ENCODE results near the gene MAB21L4. TPM values are rescaled to one million over a fixed set of nuclear protein-coding genes. Genes with fewer than 3 reads are reported as not detected.
A peak's percentile ranks its signal among the peaks of the same experiment; 100 is the strongest.

The MAB21L4 gene
- total RNA-seq, 1 experiment from 2014 or later = 69.9 TPM

- Histone ChIP-seq H3K4me3 (ENCODE audit: low read depth, low read length) (no peak overlapping the region), H3K27me3 (replicated peaks; ENCODE audit: control insufficient read depth, insufficient read depth, low read length) (no peaks in the 10 kb centered on the region), H3K9me3 (no peaks in the 10 kb centered on the region), H3K4me1 (peaks cover 35% of the 10 kb centered on the region), H3K36me3 (ENCODE audit: control insufficient read depth, insufficient read depth, low read length) (no peaks in the 10 kb centered on the region)
- DNase-seq = no peak
- Mint-ChIP-seq H3K9me3 (ENCODE audit: unreplicated experiment) (no peaks in the 10 kb centered on the region), H3K27ac (ENCODE audit: unreplicated experiment) (peak overlapping the region; percentile 18), H3K27me3 (ENCODE audit: insufficient read depth, unreplicated experiment) (no peaks in the 10 kb centered on the region), H3K4me1 (ENCODE audit: low read depth, unreplicated experiment) (peaks cover 27% of the 10 kb centered on the region), H3K4me3 (ENCODE audit: unreplicated experiment) (no peak overlapping the region), H3K36me3 (ENCODE audit: insufficient read depth, unreplicated experiment) (peaks cover 15% of the 10 kb centered on the region)
- CTCF ChIA-PET = interaction anchor here (2.5 kb wide), 1 partner anchor 42 kb away, joined by 9 read pairs; no protein-coding TSS in a partner anchor
- TF ChIP-seq CTCF (IDR thresholded peaks at IDR 0.05; ENCODE audit: insufficient read depth in 1 of 2, low read depth in 1 of 2, low read length in 1 of 2, severe bottlenecking in 1 of 2, unreplicated experiment in 1 of 2) = no peak
- BruUV-seq (replicated peaks) = no TSS peak
- intact Hi-C loops (cut with micrococcal nuclease; ENCODE audit: unreplicated experiment) = loop anchor here (10.0 kb wide), 1 partner anchor 85 kb away; no protein-coding TSS in a partner anchor
- POLR2A ChIA-PET = no interaction called here
Observed at GRCh38 chr2:240899468-240899865, 3.5 kb upstream of the MAB21L4 start.

- Mint-ChIP-seq H3K4me3 (ENCODE audit: unreplicated experiment) (no peak overlapping the region), H3K27me3 (ENCODE audit: insufficient read depth, unreplicated experiment) (no peaks in the 10 kb centered on the region), H3K27ac (ENCODE audit: unreplicated experiment) (peak overlapping the region; percentile 18), H3K36me3 (ENCODE audit: insufficient read depth, unreplicated experiment) (peaks cover 15% of the 10 kb centered on the region), H3K4me1 (ENCODE audit: low read depth, unreplicated experiment) (peaks cover 27% of the 10 kb centered on the region), H3K9me3 (ENCODE audit: unreplicated experiment) (no peaks in the 10 kb centered on the region)
- Histone ChIP-seq H3K27me3 (replicated peaks; ENCODE audit: control insufficient read depth, insufficient read depth, low read length) (no peaks in the 10 kb centered on the region), H3K9me3 (no peaks in the 10 kb centered on the region), H3K4me3 (ENCODE audit: low read depth, low read length) (no peak overlapping the region), H3K4me1 (peaks cover 39% of the 10 kb centered on the region), H3K36me3 (ENCODE audit: control insufficient read depth, insufficient read depth, low read length) (no peaks in the 10 kb centered on the region)
- TF ChIP-seq CTCF (IDR thresholded peaks at IDR 0.05; ENCODE audit: insufficient read depth in 1 of 2, low read depth in 1 of 2, low read length in 1 of 2, severe bottlenecking in 1 of 2, unreplicated experiment in 1 of 2) = no peak
- intact Hi-C loops (cut with micrococcal nuclease; ENCODE audit: unreplicated experiment) = loop anchor here (10.0 kb wide), 1 partner anchor 86 kb away; no protein-coding TSS in a partner anchor
- DNase-seq = no peak
- ChIA-PET POLR2A (no interaction called here), CTCF (interaction anchor here (1.2 to 3.3 kb wide), 7 partner anchors 15 to 58 kb away, joined by 4 to 17 read pairs (median 9); no protein-coding TSS in a partner anchor)
- no TSS peak for BruUV-seq (replicated peaks)
Observed at GRCh38 chr2:240898731-240899467, 2.9 kb upstream of the MAB21L4 start.

GRCh38 chr2:240898108-240898730 is 2.3 kb upstream of the MAB21L4 start:
- POLR2A ChIA-PET = interaction anchor here (1.4 kb wide), 1 partner anchor 41 kb away, joined by 8 read pairs; no protein-coding TSS in a partner anchor
- no peaks in the 10 kb centered on the region for H3K27me3 Mint-ChIP-seq (ENCODE audit: insufficient read depth, unreplicated experiment)
- H3K4me3 Mint-ChIP-seq (ENCODE audit: unreplicated experiment) = no peak overlapping the region
- peak overlapping the region; percentile 18 for H3K27ac Mint-ChIP-seq (ENCODE audit: unreplicated experiment)
- Histone ChIP-seq H3K4me1 (peaks cover 41% of the 10 kb centered on the region), H3K27me3 (replicated peaks; ENCODE audit: control insufficient read depth, insufficient read depth, low read length) (no peaks in the 10 kb centered on the region), H3K9me3 (no peaks in the 10 kb centered on the region), H3K4me3 (ENCODE audit: low read depth, low read length) (no peak overlapping the region), H3K36me3 (ENCODE audit: control insufficient read depth, insufficient read depth, low read length) (no peaks in the 10 kb centered on the region)
- H3K4me1 Mint-ChIP-seq (ENCODE audit: low read depth, unreplicated experiment) = peaks cover 27% of the 10 kb centered on the region
- peaks cover 16% of the 10 kb centered on the region for H3K36me3 Mint-ChIP-seq (ENCODE audit: insufficient read depth, unreplicated experiment)
- no TSS peak for BruUV-seq (replicated peaks)
- no peak for DNase-seq
- no peaks in the 10 kb centered on the region for H3K9me3 Mint-ChIP-seq (ENCODE audit: unreplicated experiment)
- TF ChIP-seq CTCF (IDR thresholded peaks at IDR 0.05; ENCODE audit: insufficient read depth in 1 of 2, low read depth in 1 of 2, low read length in 1 of 2, severe bottlenecking in 1 of 2, unreplicated experiment in 1 of 2) = no peak
- CTCF ChIA-PET = interaction anchor here (1.2 to 3.3 kb wide), 7 partner anchors 16 to 58 kb away, joined by 4 to 17 read pairs (median 9); no protein-coding TSS in a partner anchor
- intact Hi-C loops (cut with micrococcal nuclease; ENCODE audit: unreplicated experiment) = loop anchor here (10.0 kb wide), 1 partner anchor 87 kb away; no protein-coding TSS in a partner anchor

Data from Caco-2 (cell line).